Caco-2 (cell line): ENCODE results near the gene CNTNAP4. TPM values are rescaled to one million over a fixed set of nuclear protein-coding genes. Genes with fewer than 3 reads are reported as not detected.

Experiments
- BruUV-seq: library from RNA; stranded (reverse); fragments of 400-500 nt; replicated peaks from 2 replicates; lab custom pipeline; 2021; lab: Mats Ljungman, UMichigan
- CTCF ChIA-PET: fragments of 300-600 bp; sonication (Branson Sonifier 250); formaldehyde crosslinking; loops from one replicate; lab custom pipeline; 2022; ENCODE audit warnings: antibody characterized with exemption; lab: Charles Lee
- POLR2A ChIA-PET: fragments of 300-600 bp; sonication (Branson Sonifier 250); formaldehyde crosslinking; loops from one replicate; lab custom pipeline; 2022; ENCODE audit warnings: antibody characterized with exemption; lab: Charles Lee
- DNase-seq, 2 experiments: peaks; one replicate each; pipeline versions ENCODE4 v3.0.0 to v3.0.0-alpha.2; 2020 to 2022
- H3K27me3 ChIP-seq: replicated peaks from 2 replicates; pipeline ENCODE4 v1.6.0; 2011; ENCODE audit warnings: low read length; ENCODE audit not compliant: control insufficient read depth, insufficient read depth
- H3K36me3 ChIP-seq: 2 replicates; pipeline ENCODE4 v1.5.1; 2011; ENCODE audit warnings: low read length; ENCODE audit not compliant: control insufficient read depth, insufficient read depth
- H3K4me1 ChIP-seq: fragments of 250-450 bp; sonication (Bioruptor Pico); 2 replicates; pipeline ENCODE4 v1.5.1; 2020; ENCODE audit warnings: mild to moderate bottlenecking
- H3K4me3 ChIP-seq: 2 replicates; pipeline ENCODE4 v1.5.1; 2011; ENCODE audit warnings: low read depth, mild to moderate bottlenecking, control low read depth, low read length
- H3K9me3 ChIP-seq: fragments of 250-450 bp; sonication (Bioruptor Pico); 2 replicates; pipeline ENCODE4 v1.5.1; 2020; ENCODE audit warnings: mild to moderate bottlenecking, moderate library complexity
- H3K27ac Mint-ChIP-seq: one replicate; pipeline ENCODE4 v1.8.0; 2022; ENCODE audit warnings: mixed read lengths; ENCODE audit not compliant: unreplicated experiment
- H3K27me3 Mint-ChIP-seq: one replicate; pipeline ENCODE4 v1.8.0; 2022; ENCODE audit warnings: mixed read lengths; ENCODE audit not compliant: insufficient read depth, unreplicated experiment
- H3K36me3 Mint-ChIP-seq: one replicate; pipeline ENCODE4 v1.8.0; 2022; ENCODE audit warnings: mild to moderate bottlenecking, mixed read lengths; ENCODE audit not compliant: insufficient read depth, unreplicated experiment
- H3K4me1 Mint-ChIP-seq: one replicate; pipeline ENCODE4 v1.8.0; 2022; ENCODE audit warnings: low read depth, mixed read lengths; ENCODE audit not compliant: unreplicated experiment
- H3K4me3 Mint-ChIP-seq: one replicate; pipeline ENCODE4 v1.8.0; 2022; ENCODE audit warnings: mild to moderate bottlenecking, moderate library complexity, mixed read lengths; ENCODE audit not compliant: unreplicated experiment
- H3K9me3 Mint-ChIP-seq: one replicate; pipeline ENCODE4 v1.8.0; 2022; ENCODE audit warnings: mixed read lengths; ENCODE audit not compliant: unreplicated experiment
- intact Hi-C: fragments of 100-400 bp; cut with micrococcal nuclease; formaldehyde crosslinking; loops from one replicate; pipeline ENCODE4 v1.10.0; 2022; ENCODE audit not compliant: unreplicated experiment
- total RNA-seq: library from RNA; stranded (reverse); gene quantifications from 2 replicates; pipeline ENCODE4 v1.2.3, GENCODE V29; 2022
- TF ChIP-seq, protein P1 (sequence below), 2 experiments: fragments of 200-600 bp in 1 of 2; IDR thresholded peaks; 1 replicate in 1 of 2; 2 replicates in 1 of 2; pipeline versions ENCODE4 v1.5.1 to v1.8.0; 2011 to 2022; ENCODE audit warnings: antibody characterized with exemption in 1 of 2, control low read depth in 1 of 2, inconsistent platforms in 1 of 2, low read depth in 1 of 2, low read length in 1 of 2, mild to moderate bottlenecking in 1 of 2, moderate library complexity in 1 of 2; ENCODE audit not compliant: insufficient read depth in 1 of 2, severe bottlenecking in 1 of 2, unreplicated experiment in 1 of 2

Gene CNTNAP4
- total RNA-seq, 1 experiment from 2014 or later: not detected

DNA sequence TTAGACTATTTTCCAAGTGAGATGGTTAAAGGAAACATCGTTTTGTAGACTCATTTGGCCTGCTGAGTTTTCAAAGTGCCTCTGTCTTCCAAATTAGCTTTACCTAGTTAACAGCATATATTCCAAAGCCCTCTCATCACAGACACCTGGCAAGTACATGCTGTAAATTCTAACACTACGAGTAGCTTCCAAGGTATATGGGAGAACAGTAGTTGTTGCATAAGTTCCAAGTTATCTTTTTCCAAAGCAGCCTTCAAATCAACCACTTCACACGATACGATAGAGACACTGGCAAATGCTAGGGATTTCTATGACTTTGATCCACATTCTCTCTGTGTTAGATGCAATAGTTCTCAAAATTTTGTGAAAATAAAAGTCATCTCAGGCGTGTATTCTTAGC, 299.3 kb downstream of the CNTNAP4 start:
- H3K4me3 ChIP-seq: no peak overlapping the region
- BruUV-seq: no TSS peak
- Mint-ChIP-seq H3K4me1 (peaks cover 26% of the 10 kb centered on the region), H3K4me3 (no peak overlapping the region), H3K9me3 (no peaks in the 10 kb centered on the region), H3K36me3 (peaks cover 6% of the 10 kb centered on the region), H3K27ac (peak overlapping the region; percentile 79), H3K27me3 (no peaks in the 10 kb centered on the region)
- intact Hi-C loops: loop anchor here (10.0 kb wide), 1 partner anchor 48 kb away; no protein-coding TSS in a partner anchor
- no peaks in the 10 kb centered on the region for H3K27me3 ChIP-seq
- H3K4me1 ChIP-seq: peaks cover 44% of the 10 kb centered on the region
- no peak for DNase-seq
- H3K9me3 ChIP-seq: no peaks in the 10 kb centered on the region
- H3K36me3 ChIP-seq: no peaks in the 10 kb centered on the region
- CTCF ChIA-PET: no interaction called here
- TF ChIP-seq, protein P1, sequence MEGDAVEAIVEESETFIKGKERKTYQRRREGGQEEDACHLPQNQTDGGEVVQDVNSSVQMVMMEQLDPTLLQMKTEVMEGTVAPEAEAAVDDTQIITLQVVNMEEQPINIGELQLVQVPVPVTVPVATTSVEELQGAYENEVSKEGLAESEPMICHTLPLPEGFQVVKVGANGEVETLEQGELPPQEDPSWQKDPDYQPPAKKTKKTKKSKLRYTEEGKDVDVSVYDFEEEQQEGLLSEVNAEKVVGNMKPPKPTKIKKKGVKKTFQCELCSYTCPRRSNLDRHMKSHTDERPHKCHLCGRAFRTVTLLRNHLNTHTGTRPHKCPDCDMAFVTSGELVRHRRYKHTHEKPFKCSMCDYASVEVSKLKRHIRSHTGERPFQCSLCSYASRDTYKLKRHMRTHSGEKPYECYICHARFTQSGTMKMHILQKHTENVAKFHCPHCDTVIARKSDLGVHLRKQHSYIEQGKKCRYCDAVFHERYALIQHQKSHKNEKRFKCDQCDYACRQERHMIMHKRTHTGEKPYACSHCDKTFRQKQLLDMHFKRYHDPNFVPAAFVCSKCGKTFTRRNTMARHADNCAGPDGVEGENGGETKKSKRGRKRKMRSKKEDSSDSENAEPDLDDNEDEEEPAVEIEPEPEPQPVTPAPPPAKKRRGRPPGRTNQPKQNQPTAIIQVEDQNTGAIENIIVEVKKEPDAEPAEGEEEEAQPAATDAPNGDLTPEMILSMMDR (IDR thresholded peaks at IDR 0.05; ENCODE audit: insufficient read depth in 1 of 2, low read depth in 1 of 2, low read length in 1 of 2, severe bottlenecking in 1 of 2, unreplicated experiment in 1 of 2): no peak
- POLR2A ChIA-PET: no interaction called here

DNA sequence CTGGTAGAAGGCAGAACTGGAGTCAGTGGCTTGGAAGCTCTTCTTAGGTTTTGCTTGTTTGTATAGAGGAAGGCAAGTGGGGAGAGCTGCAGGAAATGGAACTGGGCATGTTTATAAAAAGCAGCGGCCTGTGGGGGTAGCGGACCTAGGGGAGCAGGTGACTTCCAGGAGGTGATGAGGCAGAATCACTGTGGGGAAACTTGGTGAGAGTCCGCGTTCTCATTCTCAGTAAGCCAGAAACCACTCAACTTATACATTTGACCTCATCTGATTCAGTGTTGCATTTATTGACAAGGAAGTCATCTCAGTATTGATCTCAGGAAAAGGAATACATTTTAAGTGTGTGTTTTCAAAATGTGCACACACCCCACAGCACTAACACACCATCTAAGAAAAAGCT, 299.8 kb downstream of the CNTNAP4 start:
- Mint-ChIP-seq H3K4me1 (peaks cover 26% of the 10 kb centered on the region), H3K36me3 (peaks cover 6% of the 10 kb centered on the region), H3K27me3 (no peaks in the 10 kb centered on the region), H3K4me3 (no peak overlapping the region), H3K27ac (peak overlapping the region; percentile 79), H3K9me3 (peaks cover 4% of the 10 kb centered on the region)
- peaks cover 44% of the 10 kb centered on the region for H3K4me1 ChIP-seq
- TF ChIP-seq, protein P1 (IDR thresholded peaks at IDR 0.05; ENCODE audit: insufficient read depth in 1 of 2, low read depth in 1 of 2, low read length in 1 of 2, severe bottlenecking in 1 of 2, unreplicated experiment in 1 of 2): no peak
- H3K9me3 ChIP-seq: no peaks in the 10 kb centered on the region
- intact Hi-C loops: loop anchor here (10.0 kb wide), 1 partner anchor 48 kb away; no protein-coding TSS in a partner anchor
- BruUV-seq: no TSS peak
- DNase-seq: no peak
- ChIA-PET POLR2A (no interaction called here), CTCF (no interaction called here)
- H3K36me3 ChIP-seq: no peaks in the 10 kb centered on the region
- H3K4me3 ChIP-seq: no peak overlapping the region
- no peaks in the 10 kb centered on the region for H3K27me3 ChIP-seq

DNA sequence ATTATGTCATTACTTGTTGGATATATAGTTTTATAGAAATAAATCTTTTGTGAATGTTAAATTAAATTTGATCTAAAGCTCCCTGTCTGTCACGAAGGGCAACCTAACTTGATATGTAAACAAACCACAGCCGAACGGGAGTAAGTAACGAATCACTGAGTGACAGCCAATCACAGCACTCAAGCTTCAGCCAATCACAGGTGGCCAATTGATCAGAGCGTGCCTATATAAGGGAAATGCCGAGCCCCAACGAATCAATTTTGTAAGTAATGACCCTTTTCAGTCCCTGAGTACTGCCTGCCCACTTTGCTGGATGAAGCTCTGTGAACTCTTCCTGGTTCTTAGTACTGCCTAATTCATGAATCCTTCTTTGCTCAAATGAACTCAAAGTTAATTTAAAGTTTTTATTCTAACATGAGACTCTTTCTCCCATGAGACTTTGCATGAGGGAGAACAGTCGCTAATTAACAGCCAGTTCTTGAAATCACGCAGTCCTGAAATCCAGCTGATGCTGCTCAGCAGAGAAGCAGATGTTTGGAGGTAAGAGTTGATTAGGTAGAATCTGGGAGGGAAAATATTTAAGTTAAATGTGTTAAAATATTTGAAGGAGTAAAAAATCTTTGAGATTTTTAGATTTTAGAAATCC, 302.2 kb downstream of the CNTNAP4 start:
- Mint-ChIP-seq H3K4me3 (no peak overlapping the region), H3K9me3 (peaks cover 7% of the 10 kb centered on the region), H3K36me3 (peaks cover 5% of the 10 kb centered on the region), H3K27me3 (no peaks in the 10 kb centered on the region), H3K27ac (no peak overlapping the region), H3K4me1 (peaks cover 21% of the 10 kb centered on the region)
- no TSS peak for BruUV-seq
- Histone ChIP-seq H3K4me3 (no peak overlapping the region), H3K36me3 (no peaks in the 10 kb centered on the region), H3K27me3 (no peaks in the 10 kb centered on the region), H3K9me3 (no peaks in the 10 kb centered on the region), H3K4me1 (peaks cover 29% of the 10 kb centered on the region)
- CTCF ChIA-PET: no interaction called here
- POLR2A ChIA-PET: no interaction called here
- intact Hi-C loops: loop anchor here (10.0 kb wide), 1 partner anchor 45 kb away; no protein-coding TSS in a partner anchor
- TF ChIP-seq, protein P1 (IDR thresholded peaks at IDR 0.05; ENCODE audit: insufficient read depth in 1 of 2, low read depth in 1 of 2, low read length in 1 of 2, severe bottlenecking in 1 of 2, unreplicated experiment in 1 of 2): no peak
- DNase-seq: no peak
